Measurements from ENCODE around the gene IQGAP2. TPM values are rescaled to one million over a fixed set of nuclear protein-coding genes. Genes with fewer than 3 reads are reported as not detected.

The IQGAP2 gene
- total and polyA plus RNA-seq, 2 of the 8 experiments (the other 6 are each of a cell fraction or from before 2014, with no cell fraction given) = 19.7 to 66.0 TPM

- FAIRE-seq (peak; percentile 65), DNase-seq (ENCODE audit: low read depth in 1 of 2, low spot score in 2 of 2) (no peak)
- no peak overlapping the region for H2AFZ ChIP-seq (ENCODE audit: low read length)
- no peak overlapping the region for H4K8ac ChIP-seq (ENCODE audit: extremely low read depth, insufficient read depth, low read length)
- H3K27me3 ChIP-seq (replicated peaks in 1 of 4; ENCODE audit: control insufficient read depth in 3 of 4, extremely low read depth in 1 of 4, insufficient read depth in 3 of 4, low read length in 3 of 4) = no peaks in the 10 kb centered on the region
- H3K4me3 ChIP-seq (ENCODE audit: extremely low read depth in 1 of 4, insufficient read depth in 2 of 4, low read depth in 3 of 4, low read length in 4 of 4) = no peak overlapping the region
- no peaks in the 10 kb centered on the region for H3K79me1 ChIP-seq (ENCODE audit: low read depth, low read length)
- H3K79me2 ChIP-seq (ENCODE audit: control insufficient read depth in 1 of 2, insufficient read depth in 2 of 2, low read length in 2 of 2) = peaks cover 0 to 21% of the 10 kb centered on the region in 2 experiments; a peak in 3 of 4 replicates
- H3K23ac ChIP-seq (ENCODE audit: insufficient read length) = no peak overlapping the region
- H3K14ac ChIP-seq (ENCODE audit: insufficient read length) = no peak overlapping the region
- CTCF ChIA-PET (ENCODE audit: partially characterized antibody) = interaction anchor here (0.6 to 3.5 kb wide), 7 partner anchors 8 to 145 kb away, joined by 3 to 26 read pairs (median 3); no protein-coding TSS in a partner anchor
- no peak overlapping the region for H3K9ac ChIP-seq (replicated peaks in 1 of 4; ENCODE audit: extremely low read depth in 1 of 4, low read depth in 3 of 4, low read length in 3 of 4)
- H2AK5ac ChIP-seq (ENCODE audit: low read depth, low read length) = peak overlapping the region; percentile 58; the same call in 1 of the 2 replicates
- no peak overlapping the region for H3K18ac ChIP-seq (ENCODE audit: extremely low read depth, low read length)
- peak overlapping the region; percentile 47 to 53; a peak in 3 of 4 replicates for H3K4me2 ChIP-seq (ENCODE audit: insufficient read depth in 1 of 2, low read depth in 2 of 2, low read length in 2 of 2)
- no peak overlapping the region for H3K56ac ChIP-seq (replicated peaks; ENCODE audit: insufficient read length, low read depth, low read length)
- H2BK12ac ChIP-seq (ENCODE audit: low read depth, low read length) = peak overlapping the region; percentile 78
- peak overlapping the region; percentile 63 for H3K4ac ChIP-seq (replicated peaks; ENCODE audit: insufficient read length, low read depth, low read length)
- H3K36me3 ChIP-seq (ENCODE audit: control insufficient read depth in 2 of 4, insufficient read depth in 4 of 4, low read length in 3 of 4) = no peaks in the 10 kb centered on the region
- peaks cover 2% of the 10 kb centered on the region; the same call in 1 of the 2 replicates for H3K23me2 ChIP-seq (ENCODE audit: low read depth, low read length)
- H3K9me3 ChIP-seq (ENCODE audit: insufficient read depth in 2 of 2, low read depth in 1 of 2, low read length in 1 of 2) = no peaks in the 10 kb centered on the region
- 0 out of 2 replicates have a peak overlapping the region, but pooled peaks have one; percentile 91 for H2BK20ac ChIP-seq (ENCODE audit: low read length)
- H4K20me1 ChIP-seq (replicated peaks in 1 of 2; ENCODE audit: control insufficient read depth in 1 of 2, insufficient read depth in 2 of 2, low read length in 2 of 2) = peaks cover 0 to 2% of the 10 kb centered on the region in 2 experiments
- 34% methylated on average over 4 of the region's 4 CpGs; no CpG with 5 or more reads in 1 of the 2 experiments for WGBS, 2 experiments (ENCODE audit: extremely low coverage in 1 of 2, insufficient coverage in 1 of 2, insufficient read length in 1 of 2, insufficient replicate concordance in 2 of 2, low coverage in 1 of 2, low lambda C conversion rate in 2 of 2, missing lambda C conversion rate in 1 of 2)
- no peak overlapping the region for H3K27ac ChIP-seq (ENCODE audit: low read depth, low read length)
- POLR2A ChIA-PET (ENCODE audit: partially characterized antibody) = interaction anchor here (0.7 to 2.6 kb wide), 2 partner anchors 18 to 225 kb away, joined by 3 to 7 read pairs; no protein-coding TSS in a partner anchor
- H2BK120ac ChIP-seq (replicated peaks; ENCODE audit: low read depth, low read length) = peak overlapping the region; percentile 63
- no peak overlapping the region for H4K5ac ChIP-seq (ENCODE audit: insufficient read length, low read depth, low read length)
- H3K4me1 ChIP-seq (replicated peaks in 1 of 4; ENCODE audit: control insufficient read depth in 3 of 4, insufficient read depth in 4 of 4, low read length in 3 of 4) = peaks cover 7 to 41% (median 28%) of the 10 kb centered on the region in 4 experiments; a peak in 6 of 7 replicates
- H4K91ac ChIP-seq (replicated peaks; ENCODE audit: insufficient read length, low read length) = peak overlapping the region; percentile 69
- peak overlapping the region; percentile 64; the same call in 1 of the 2 replicates for H2BK5ac ChIP-seq (ENCODE audit: low read depth, low read length)
- H2BK15ac ChIP-seq (ENCODE audit: low read length) = no peak overlapping the region
- TF ChIP-seq HDAC2 (IDR thresholded peaks at IDR 0.05; ENCODE audit: borderline replicate concordance in 1 of 2, low read depth in 2 of 2, low read length in 2 of 2) (0 out of 4 replicates have a peak, but pooled peaks of 1 of the 2 experiments have one; percentile 24), KDM1A (IDR thresholded peaks at IDR 0.05; ENCODE audit: borderline replicate concordance, low read length) (peak; percentile 54; the same call in 1 of the 2 replicates)
Observed at GRCh38 chr5:76497986-76498717, 95.1 kb downstream of the IQGAP2 start.

Data from H1 (cell line).